AML-193 (cell line): Measurements from ENCODE around the gene IGSF10.

Experiments used
- DNase-seq, 2 experiments: peaks; one replicate each; lab custom pipeline; 2025; lab: John Stamatoyannopoulos, UW

IGSF10 gene

GRCh38 chr3:151423091-151423490, 37.8 kb downstream of the IGSF10 start:
- DNase-seq, result no peak

GRCh38 chr3:151421938-151422337, 38.9 kb downstream of the IGSF10 start:
- DNase-seq, result peak in 1 of 2 experiments; percentile 11

GRCh38 chr3:151419806-151420205, 41.1 kb downstream of the IGSF10 start:
- no peak for DNase-seq

- no peak for DNase-seq
Measured at GRCh38 chr3:151415289-151415688, 45.6 kb downstream of the IGSF10 start.

GRCh38 chr3:151412989-151413388, 47.9 kb downstream of the IGSF10 start:
- DNase-seq, result no peak
